DMS 273 (cell line): Measurements from ENCODE around the gene HEXA.
"Not testable (repeated sequence)": the region's sequence is repeated elsewhere in the genome, so short reads cannot be mapped to it uniquely, and the experiment has no call there.

Source experiments
- DNase-seq: peaks from one replicate; lab custom pipeline; 2025; ENCODE audit not compliant: unreplicated experiment; lab: John Stamatoyannopoulos, UW

HEXA gene

DNA sequence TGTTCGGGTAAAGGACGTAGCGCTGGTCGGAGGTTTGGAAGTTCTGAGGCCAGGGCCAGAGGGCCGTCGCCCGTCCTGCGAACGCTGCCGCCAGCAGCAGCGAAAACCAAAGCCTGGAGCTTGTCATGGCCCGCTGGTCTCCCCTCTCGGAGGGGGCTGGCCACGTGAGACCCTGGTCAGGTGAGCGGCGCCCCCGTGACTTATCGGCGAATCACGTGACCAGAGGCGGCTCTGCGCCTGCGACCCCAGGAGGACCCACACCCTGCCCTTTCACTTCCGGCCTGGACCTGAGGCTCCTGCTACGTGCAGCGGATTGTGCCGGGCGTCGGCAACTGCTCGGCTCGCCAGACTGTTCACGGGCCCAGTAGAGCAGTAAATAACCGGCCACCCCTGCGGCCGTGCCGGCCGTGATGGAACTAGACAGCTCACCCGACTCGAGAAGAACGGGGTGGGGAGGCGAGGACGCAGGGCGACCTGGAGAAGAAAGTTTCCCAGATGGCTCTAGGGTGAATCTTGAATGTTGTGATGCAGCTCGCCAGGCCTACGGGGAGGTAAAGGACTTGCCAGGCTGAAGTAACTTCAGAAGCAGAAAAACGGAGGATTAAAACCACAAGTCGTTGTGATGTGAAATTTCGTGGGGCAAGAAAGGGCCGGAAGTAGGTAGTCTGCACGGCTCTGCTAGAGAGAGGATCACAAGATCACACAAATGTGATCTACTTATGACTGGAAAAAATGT lies at the start of gene HEXA:
TSS of gene HEXA (minus strand) at position 169 of the 736 bp plus-strand sequence. CDS start at position 127, 42 bp downstream.
- DNase-seq = peak; percentile 95

DNA sequence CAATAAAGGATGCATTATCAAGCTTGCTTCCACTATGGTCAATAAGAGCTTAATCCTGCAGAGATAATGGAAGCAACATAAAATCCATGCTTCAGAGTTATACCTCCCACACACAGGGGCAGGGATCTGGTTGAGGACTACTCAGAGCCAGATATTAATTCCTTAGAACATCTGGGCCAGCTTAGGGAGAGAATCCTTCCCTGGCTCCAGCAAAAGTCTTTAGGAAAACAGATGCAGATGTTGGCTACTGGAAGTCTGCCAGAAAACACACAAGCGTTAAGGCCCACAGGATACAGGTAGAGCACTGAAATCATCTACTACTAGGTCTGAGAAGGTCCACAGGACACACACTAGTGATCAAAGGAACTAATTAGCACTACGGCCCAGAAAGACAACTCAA lies 47.4 kb upstream of the HEXA start:
- peak; percentile 1 for DNase-seq

DNA sequence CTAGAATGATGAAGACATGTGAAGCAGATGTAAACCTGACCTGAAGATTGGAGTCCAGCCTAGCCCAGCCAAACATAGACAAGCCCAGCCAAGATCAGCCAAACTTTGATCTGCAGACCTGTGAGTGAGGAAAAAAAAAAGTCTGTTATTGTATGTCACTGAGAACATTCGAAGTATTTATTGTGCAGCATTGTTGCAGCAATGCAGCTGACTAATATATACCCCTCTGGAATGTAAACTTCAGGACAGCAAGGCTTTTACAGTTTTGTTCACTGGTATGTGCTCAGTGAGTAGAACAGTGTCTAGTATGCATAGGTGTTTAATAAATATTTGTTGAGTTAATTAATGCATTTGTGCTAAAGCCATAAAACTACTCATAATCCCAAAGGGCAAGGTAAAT lies 45.7 kb upstream of the HEXA start:
- DNase-seq = no peak

DNA sequence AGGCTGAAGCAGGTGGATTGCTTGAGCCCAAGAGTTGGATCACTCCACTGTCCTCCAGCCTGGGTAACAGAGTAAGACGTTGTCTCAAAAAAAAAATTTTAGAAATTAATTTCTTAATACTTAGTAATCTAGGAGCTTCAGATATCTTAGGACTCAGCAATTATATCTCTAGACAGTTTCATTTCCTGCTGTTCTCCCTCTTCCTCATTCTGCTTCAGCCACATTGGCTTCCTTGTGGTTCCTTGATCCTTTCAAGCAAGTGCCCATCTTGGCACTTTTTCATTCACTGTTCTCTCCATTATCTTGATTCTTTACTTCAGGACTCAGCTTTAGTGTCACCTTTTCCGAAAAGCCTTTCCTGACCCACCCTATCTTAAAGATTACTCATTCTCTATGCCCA lies 44.8 kb upstream of the HEXA start:
- DNase-seq = no peak

DNA sequence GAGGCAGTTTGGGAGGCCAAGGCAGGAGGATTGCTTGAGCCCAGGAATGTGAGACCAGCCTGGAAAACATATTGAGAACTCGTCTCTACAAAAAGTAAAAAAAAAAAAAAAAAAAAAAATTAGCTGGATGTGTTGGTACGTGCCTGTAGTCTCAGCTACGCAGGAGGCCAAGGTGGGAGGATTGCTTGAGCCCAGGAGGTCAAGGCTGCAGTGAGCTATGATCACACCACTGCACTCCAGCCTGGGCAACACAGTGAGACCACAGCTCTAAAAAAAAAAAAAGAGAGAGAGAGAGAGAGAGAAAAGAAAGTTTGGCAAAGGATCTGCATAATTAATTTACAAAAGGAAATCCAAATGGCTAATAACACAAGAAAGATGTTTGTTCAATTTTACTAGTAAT lies 44.0 kb upstream of the HEXA start:
- DNase-seq = not testable (repeated sequence)

DNA sequence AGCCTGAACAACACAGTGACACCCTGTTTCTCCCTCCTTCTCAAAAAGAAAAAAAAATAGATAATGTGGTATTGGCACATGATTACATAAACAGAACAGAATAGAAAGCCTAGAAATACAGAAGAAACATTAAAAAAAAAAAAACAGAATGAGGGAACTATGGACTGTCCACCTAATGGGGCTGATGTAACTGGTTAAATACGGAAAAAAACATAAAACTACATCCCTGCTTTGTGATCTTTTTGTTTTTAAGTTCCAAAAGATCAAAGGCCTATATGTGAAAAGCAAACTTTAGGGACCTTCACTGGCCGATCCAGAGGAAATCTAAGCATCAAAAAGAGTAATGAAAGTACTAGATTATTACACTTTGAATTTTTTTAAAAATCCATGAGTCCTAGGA lies 39.5 kb upstream of the HEXA start:
- DNase-seq = no peak

DNA sequence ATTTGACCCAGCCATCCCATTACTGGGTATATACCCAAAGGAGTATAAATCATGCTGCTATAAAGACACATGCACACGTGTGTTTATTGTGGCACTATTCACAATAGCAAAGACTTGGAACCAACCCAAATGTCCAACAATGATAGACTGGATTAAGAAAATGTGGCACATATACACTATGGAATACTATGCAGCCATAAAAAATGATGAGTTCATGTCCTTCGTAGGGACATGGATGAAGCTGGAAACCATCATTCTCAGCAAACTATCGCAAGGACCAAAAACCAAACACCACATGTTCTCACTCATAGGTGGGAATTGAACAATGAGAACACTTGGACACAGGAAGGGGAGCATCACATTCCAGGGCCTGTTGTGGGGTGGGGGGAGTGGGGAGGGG lies 37.5 kb upstream of the HEXA start:
- DNase-seq = not testable (repeated sequence)

DNA sequence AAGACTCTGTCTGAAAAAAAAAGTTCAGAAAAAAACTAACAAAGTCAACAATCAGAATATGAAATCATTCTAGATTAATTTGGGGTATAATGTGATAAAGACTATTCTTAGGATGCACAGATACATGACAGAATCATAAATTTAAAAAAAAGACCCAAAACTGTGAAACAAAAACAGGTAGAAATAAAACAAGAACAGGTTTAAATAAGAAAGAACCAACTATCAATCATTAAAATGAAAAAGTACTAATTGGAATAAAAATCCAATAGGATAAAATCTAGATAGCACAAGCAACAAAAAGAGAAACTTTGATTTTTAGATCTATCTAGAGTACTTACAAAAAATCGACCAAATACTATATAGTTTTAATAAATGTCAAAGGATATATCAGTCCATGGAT lies 35.7 kb upstream of the HEXA start:
- DNase-seq = no peak

DNA sequence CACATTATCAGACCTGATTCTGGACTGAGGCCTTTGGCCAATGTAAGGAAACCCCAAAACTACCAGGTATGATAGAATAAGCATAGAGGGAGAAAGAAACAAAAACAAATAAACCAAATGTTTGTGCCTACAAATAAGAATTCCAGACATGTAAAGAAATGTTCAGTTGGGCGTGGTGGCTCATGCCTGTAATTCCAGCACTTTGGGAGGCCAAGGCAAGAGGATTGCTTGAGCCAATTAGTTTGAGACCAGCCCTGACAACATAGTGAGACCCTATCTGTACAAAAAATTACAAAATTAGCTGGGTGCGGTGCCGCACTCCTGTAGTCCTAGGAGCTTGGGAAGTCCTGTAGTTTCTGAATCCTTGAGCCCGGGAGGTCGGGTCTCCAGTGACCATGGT lies 35.3 kb upstream of the HEXA start:
- no peak for DNase-seq

DNA sequence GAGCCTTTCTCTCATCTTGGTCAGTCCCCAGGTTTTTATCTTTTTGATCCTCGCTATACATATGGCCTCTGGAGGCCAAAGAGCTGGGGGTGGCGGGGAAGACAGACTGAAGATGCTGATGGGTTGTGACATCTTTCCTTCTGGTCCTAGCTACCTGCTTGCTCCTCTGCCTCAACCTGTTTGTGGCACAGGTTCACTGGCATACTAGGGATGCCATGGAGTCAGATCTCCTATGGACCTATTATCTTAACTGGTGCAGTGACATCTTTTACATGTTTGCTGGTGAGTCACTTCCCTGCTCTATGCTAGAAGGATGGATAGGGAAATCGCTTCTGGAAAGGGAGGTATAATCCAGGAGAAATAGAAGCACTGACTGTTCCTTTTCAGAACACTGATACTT lies 31.1 kb upstream of the HEXA start:
- DNase-seq = no peak

DNA sequence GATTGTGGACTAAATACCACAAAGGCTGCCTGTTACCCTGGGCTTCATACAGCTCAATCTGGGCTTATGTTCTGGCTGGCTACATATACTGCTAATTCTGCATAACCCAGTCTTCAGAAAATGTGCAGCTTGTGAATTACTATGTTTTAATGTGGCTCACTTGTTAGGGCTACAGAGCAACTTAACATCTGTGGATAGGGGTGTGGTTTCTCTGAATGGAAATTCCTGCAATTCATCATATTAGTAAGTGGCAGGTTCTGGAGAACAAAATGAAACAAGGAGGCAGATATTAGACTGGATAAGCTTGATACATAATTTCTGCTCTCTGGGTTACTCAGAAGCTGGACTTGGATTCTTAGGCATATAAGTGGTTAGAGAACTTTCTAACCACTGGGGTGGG lies 29.0 kb upstream of the HEXA start:
- no peak for DNase-seq

DNA sequence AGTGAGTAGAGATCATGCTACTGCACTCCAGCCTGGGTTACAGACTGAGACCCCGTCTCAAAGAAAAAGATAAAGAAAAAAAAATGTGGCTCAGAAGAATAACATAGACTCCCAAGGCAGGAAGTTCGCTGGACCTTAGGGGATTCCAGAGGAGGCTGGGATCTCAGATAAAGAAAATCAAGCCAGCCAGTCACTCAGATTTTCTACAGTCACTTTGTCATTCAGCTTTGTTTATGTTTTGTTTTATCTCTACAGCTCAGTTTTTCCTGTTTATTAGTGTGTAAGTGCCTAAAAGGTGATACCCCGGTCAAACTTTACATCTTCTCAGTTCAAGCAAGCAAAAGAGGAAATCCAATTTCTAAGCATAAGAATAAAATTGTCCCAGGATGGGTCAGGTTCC lies 28.5 kb upstream of the HEXA start:
- DNase-seq = no peak

DNA sequence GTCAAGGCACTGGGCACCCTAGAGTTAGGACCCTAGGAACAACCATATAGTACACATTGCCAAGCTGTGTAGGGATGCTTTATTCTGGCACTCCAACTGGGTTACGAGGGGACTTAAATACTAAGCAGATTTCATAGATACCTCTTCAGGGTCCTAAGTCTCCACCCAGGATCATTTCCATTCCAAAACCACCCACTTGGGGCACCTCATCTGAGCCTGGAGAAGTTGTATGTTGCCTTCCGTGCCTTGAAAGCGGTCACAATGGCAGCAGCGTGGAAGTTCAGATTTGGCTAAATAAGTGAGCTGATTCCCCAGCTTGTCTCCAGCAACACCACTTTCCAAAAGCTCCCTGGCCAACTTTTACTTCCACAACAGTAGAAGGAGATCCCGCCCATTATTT lies 26.9 kb upstream of the HEXA start:
- no peak for DNase-seq

DNA sequence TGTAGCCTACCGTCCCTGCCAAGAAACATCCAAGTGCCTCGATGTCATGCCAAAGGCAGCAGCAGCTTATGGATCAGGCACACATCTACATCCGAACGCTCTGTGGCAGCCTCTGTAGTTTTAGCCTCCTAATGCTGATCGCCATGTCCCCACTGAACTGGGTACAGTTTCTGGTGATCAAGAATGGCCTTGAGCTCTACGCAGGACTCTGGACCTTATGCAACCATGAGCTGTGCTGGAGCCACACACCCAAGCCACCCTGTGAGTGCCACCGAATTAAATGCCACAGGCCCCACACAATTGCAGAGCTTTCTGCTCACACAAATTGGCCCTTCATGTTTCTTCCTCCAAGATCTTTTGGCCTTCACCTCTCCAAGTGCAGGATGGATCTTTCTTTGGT lies 22.8 kb upstream of the HEXA start:
- no peak for DNase-seq

DNA sequence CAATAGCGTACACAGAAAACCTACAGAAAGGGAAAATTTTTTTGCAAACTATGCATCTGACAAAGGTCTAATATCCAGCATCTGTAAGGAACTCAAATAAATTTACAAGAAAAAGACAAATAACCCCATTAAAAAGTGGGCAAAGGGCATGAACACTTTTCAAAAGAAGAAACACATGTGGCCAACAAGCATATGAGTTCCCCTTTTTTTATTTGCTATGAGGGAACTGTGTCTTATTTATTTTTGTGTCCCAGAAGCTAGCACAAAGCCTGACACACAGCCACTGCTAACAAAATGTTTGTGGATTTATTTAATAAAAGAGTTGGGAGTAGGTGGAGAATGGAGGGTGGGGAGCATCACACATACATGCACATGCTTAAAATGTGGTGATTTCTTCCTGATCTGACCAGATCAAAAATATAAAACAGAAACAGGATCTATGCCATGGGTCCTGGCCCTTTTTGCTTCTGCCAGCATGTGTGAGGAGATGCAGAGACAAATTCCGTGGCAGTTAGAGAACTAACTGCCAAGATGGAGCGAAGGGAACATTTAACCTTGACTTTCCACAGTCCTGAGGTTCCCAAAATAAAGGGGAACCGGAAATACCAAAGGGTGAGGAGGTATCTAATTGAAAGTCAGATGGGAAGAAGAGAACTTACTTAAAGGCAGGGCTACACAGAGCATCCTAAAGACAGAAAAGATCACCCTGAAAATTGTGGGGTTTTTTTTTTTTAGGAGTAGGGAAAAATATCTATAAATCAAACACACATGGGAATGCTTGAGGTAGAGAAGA lies 22.2 kb upstream of the HEXA start, which contains the start of gene TMEM202:
TSS of gene TMEM202 (plus strand) at position 510 of the 793 bp plus-strand sequence. CDS start at position 532, 22 bp downstream.
- DNase-seq = no peak

DNA sequence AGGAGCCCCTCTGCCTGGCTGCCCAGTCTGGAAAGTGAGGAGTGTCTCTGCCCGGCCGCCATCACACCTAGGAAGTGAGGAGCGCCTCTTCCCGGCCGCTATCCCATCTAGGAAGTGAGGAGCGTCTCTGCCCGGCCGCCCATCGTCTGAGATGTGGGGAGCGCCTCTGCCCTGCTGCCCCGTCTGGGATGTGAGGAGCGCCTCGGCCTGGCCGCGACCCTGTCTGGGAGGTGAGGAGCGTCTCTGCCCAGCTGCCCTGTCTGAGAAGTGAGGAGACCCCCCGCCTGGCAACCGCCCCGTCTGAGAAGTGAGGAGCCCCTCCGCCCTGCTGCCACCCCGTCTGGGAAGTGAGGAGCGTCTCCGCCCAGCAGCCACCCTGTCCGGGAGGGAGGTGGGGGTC lies 20.5 kb upstream of the HEXA start:
- DNase-seq = not testable (repeated sequence)

DNA sequence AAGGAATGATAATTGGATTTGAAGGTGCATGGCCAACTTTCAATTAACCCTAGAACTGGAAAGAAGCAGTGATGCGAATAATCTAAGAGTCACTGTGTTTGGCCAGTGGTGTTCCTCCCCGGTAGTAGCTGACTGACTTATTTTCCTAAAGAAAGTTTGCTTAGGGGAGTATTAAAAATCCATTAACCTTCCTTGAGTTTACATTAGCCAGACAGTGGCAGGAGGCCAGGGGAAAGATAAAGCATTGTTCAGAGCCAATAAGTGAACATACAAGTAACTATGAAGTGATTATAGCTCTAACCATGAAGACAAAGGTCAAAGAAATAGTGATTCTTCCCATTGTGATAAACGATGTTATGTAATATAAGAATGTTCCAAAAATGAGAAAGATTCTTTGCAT lies 13.4 kb upstream of the HEXA start:
- DNase-seq = no peak

DNA sequence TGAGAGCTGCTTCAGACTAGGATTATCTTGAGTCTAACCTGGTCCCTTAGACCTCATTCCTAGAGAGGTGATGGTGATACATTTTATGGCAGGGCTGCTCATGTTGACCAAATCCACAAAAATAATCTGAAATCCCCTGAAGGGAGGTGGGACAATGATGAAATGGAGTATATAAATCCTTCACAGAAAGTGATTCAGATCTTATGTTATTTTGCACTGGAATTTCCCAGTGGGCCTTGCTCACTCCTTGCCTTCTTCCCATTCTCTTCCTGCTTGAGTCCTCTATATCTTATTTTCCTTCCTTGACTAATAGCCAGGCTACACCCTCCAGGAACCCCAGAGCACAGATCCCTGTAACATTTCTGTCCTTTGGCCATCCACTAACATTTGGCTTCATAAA lies 11.9 kb upstream of the HEXA start:
- no peak for DNase-seq

DNA sequence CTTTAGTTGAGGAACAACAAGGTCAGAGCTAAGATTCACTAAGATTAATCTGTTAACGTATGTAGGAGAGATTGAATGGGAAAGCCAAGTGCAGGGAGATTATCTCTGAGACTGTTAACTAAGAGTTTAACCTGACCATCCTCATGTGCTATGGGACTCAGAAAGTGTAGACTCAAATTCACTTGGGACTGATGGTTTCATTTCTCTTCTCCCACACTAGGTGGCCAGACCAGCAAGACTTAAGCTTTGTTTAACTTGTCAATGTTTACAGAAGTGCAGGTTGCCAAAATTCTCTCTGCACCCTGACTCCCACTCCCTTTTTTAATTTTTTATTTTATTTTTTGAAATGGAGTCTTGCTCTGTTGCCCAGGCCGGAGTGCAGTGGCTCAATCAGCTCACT lies 6.3 kb upstream of the HEXA start:
- DNase-seq = peak; percentile 11

DNA sequence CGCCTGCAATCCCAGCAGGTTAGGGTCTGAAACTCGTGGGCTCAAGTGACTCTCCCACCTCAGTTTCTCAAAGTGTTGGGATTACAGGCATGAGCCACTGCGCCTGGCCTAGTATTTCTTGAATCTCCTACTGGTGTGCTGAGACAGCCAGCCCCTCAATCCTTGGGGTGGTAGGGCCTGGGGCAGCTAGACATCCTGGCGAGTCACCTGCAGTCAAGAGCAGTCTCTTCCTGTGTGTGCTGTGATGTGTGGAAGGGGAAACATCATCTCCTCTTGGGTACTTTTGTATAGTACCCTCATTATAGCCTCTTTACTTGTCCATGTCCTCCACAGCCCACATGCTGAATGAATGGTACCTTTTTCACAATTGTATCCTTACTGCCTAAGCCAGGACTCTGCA lies 4.9 kb upstream of the HEXA start:
- DNase-seq = no peak

DNA sequence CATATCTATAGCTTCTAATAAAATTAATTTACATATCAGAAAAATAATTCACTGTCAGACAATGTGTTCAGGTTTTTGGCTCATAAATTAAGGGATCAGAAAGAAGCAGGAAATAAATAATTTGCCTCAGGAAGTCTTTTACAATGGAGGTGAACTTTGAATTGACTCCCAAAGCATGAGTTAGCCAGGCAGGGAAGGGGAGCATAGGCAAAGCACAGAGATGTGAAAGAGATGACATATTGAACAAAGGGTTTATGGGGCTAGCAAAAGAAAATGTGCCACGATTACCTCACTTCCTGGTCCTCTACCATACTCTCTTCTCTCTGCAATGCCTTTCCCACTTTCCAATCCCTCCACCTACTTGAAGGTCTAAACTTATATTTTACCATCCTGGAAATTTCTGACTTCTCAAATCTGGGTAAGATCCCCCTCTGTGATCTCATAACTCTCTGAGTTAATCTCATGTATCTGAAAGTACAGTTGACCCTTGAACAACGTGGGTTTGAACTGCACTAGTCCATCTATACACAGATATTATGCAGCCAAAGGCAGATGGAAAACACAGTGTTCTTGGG lies 4.1 kb upstream of the HEXA start:
- DNase-seq = no peak

DNA sequence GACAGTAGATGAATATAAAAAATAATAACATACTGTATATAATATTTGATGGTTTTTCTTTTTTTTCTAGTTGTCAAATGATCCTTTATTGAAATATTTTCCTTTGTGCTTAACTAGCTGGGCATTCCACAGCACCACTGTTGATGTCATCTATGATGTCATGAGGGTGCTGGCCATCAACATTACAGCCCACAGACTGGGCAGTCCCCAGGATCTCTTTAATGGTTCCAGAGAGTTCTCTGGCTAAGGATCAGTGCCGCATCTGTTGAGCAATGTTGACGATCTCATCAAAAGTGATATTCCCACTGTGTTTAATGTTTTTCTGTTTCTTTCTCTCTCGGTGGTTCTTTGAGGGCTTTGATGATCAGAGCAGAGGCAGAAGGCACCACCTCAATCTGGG lies 3.3 kb upstream of the HEXA start:
- not testable (repeated sequence) for DNase-seq
